ENCODE measurements around the gene JAM3. TPM values are rescaled to one million over a fixed set of nuclear protein-coding genes. Genes with fewer than 3 reads are reported as not detected.

JAM3 gene
- total and polyA plus RNA-seq, 2 of the 13 experiments (the other 11 are each of a cell fraction or from before 2014, with no cell fraction given), result 0.98 to 2.8 TPM

GRCh38 chr11:134068829-134069425 lies at the start of gene JAM3 (continued):
- TF ChIP-seq ZNF44 (CRISPR knock-in tag; IDR thresholded peaks at IDR 0.05) (no peak), NFKB2 (CRISPR knock-in tag; IDR thresholded peaks at IDR 0.05; ENCODE audit: borderline replicate concordance) (no peak), MYC (CRISPR knock-in tag; IDR thresholded peaks at IDR 0.05; ENCODE audit: borderline replicate concordance) (peak; percentile 26; the same call in 1 of the 2 replicates), ZFP41 (CRISPR knock-in tag; IDR thresholded peaks at IDR 0.05; ENCODE audit: borderline replicate concordance) (no peak), ZNF142 (CRISPR knock-in tag; IDR thresholded peaks at IDR 0.05) (peak; percentile 47; the same call in 1 of the 2 replicates), SNAPC5 (CRISPR knock-in tag; IDR thresholded peaks at IDR 0.05; ENCODE audit: borderline replicate concordance) (no peak), ZNF800 (CRISPR knock-in tag; IDR thresholded peaks at IDR 0.05) (no peak), ARID2 (CRISPR knock-in tag; IDR thresholded peaks at IDR 0.05; ENCODE audit: borderline replicate concordance) (no peak), SIX1 (CRISPR knock-in tag; IDR thresholded peaks at IDR 0.05; ENCODE audit: borderline replicate concordance) (no peak), ZFX (CRISPR knock-in tag; IDR thresholded peaks at IDR 0.05; ENCODE audit: low read depth) (0 out of 2 replicates have a peak, but pooled peaks have one; percentile 28), GTF3A (CRISPR knock-in tag; conservative IDR thresholded peaks at IDR 0.05) (no peak), ZNF484 (CRISPR knock-in tag; IDR thresholded peaks at IDR 0.05; ENCODE audit: borderline replicate concordance, low read depth) (no peak), ZNF354B (CRISPR knock-in tag; IDR thresholded peaks at IDR 0.05) (no peak), TCF7 (IDR thresholded peaks at IDR 0.05; ENCODE audit: low read depth) (no peak), RBM22 (optimal IDR thresholded peaks at IDR 0.05; ENCODE audit: low read length) (peak; percentile 95), ZNF883 (CRISPR knock-in tag; IDR thresholded peaks at IDR 0.05; ENCODE audit: not compliant biosample characterization) (peak; percentile 24), ZNF703 (CRISPR knock-in tag; IDR thresholded peaks at IDR 0.05; ENCODE audit: borderline replicate concordance) (no peak)
- TF ChIP-seq, protein P1, sequence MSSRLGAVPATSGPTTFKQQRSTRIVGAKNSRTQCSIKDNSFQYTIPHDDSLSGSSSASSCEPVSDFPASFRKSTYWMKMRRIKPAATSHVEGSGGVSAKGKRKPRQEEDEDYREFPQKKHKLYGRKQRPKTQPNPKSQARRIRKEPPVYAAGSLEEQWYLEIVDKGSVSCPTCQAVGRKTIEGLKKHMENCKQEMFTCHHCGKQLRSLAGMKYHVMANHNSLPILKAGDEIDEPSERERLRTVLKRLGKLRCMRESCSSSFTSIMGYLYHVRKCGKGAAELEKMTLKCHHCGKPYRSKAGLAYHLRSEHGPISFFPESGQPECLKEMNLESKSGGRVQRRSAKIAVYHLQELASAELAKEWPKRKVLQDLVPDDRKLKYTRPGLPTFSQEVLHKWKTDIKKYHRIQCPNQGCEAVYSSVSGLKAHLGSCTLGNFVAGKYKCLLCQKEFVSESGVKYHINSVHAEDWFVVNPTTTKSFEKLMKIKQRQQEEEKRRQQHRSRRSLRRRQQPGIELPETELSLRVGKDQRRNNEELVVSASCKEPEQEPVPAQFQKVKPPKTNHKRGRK (CRISPR knock-in tag; IDR thresholded peaks at IDR 0.05), result peak; percentile 64; the same call in 1 of the 2 replicates
- TF ChIP-seq, protein P2, sequence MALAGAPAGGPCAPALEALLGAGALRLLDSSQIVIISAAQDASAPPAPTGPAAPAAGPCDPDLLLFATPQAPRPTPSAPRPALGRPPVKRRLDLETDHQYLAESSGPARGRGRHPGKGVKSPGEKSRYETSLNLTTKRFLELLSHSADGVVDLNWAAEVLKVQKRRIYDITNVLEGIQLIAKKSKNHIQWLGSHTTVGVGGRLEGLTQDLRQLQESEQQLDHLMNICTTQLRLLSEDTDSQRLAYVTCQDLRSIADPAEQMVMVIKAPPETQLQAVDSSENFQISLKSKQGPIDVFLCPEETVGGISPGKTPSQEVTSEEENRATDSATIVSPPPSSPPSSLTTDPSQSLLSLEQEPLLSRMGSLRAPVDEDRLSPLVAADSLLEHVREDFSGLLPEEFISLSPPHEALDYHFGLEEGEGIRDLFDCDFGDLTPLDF (CRISPR knock-in tag; IDR thresholded peaks at IDR 0.05), result no peak
